ENCODE results near the gene TTC32. TPM values are rescaled to one million over a fixed set of nuclear protein-coding genes. Genes with fewer than 3 reads are reported as not detected.
A peak's percentile ranks its signal among the peaks of the same experiment; 100 is the strongest.

TTC32 gene
- total RNA-seq, 2 donors from 2014 or later: 2.0 to 9.3 TPM

- TF ChIP-seq CTCF (IDR thresholded peaks at IDR 0.05) (no peak), POLR2A (IDR thresholded peaks at IDR 0.05) (no peak)
- no peak for ATAC-seq
- peak in 1 of 4 donors; percentile 4 for DNase-seq
- 84 to 95% methylated on average over 8 to 12 of the region's 12 CpGs for WGBS, 2 donors
- H3K27ac ChIP-seq: no peak overlapping the region
- no peak overlapping the region for H3K4me3 ChIP-seq
- H3K27me3 ChIP-seq: no peaks in the 10 kb centered on the region
- H3K9me3 ChIP-seq: no peaks in the 10 kb centered on the region
- no peaks in the 10 kb centered on the region for H3K36me3 ChIP-seq (replicated peaks in 1 of 2; ENCODE audit: insufficient read depth in 1 of 2, low read depth in 2 of 2)
- intact Hi-C loops (cut with DNase I): no loop called here
- H3K4me1 ChIP-seq: no peaks in the 10 kb centered on the region
These were observed 23.3 kb downstream of the TTC32 start for GRCh38 chr2:19878268-19879046.

- DNase-seq (peak in 1 of 4 donors; percentile 5), ATAC-seq (no peak)
- no peak overlapping the region for H3K27ac ChIP-seq
- H3K4me1 ChIP-seq: no peaks in the 10 kb centered on the region
- intact Hi-C loops (cut with DNase I): no loop called here
- no peaks in the 10 kb centered on the region for H3K9me3 ChIP-seq
- TF ChIP-seq CTCF (IDR thresholded peaks at IDR 0.05) (no peak), POLR2A (IDR thresholded peaks at IDR 0.05) (no peak)
- no peak overlapping the region for H3K4me3 ChIP-seq
- H3K27me3 ChIP-seq: no peaks in the 10 kb centered on the region
- WGBS, 2 donors: 29 to 48% methylated on average over 4 of the region's 4 CpGs
- H3K36me3 ChIP-seq (replicated peaks in 1 of 2; ENCODE audit: insufficient read depth in 1 of 2, low read depth in 2 of 2): no peaks in the 10 kb centered on the region
These were observed 25.0 kb downstream of the TTC32 start for GRCh38 chr2:19876751-19877150.

GRCh38 chr2:19875280-19875679, 26.5 kb downstream of the TTC32 start:
- 86 to 91% methylated on average over 1 of the region's 1 CpG for WGBS, 2 donors
- TF ChIP-seq CTCF (IDR thresholded peaks at IDR 0.05): no peak
- TF ChIP-seq POLR2A (IDR thresholded peaks at IDR 0.05): no peak
- H3K9me3 ChIP-seq: no peaks in the 10 kb centered on the region
- DNase-seq (no peak), ATAC-seq (no peak)
- no peaks in the 10 kb centered on the region for H3K27me3 ChIP-seq
- intact Hi-C loops (cut with DNase I): no loop called here
- no peaks in the 10 kb centered on the region for H3K4me1 ChIP-seq
- no peak overlapping the region for H3K4me3 ChIP-seq
- H3K27ac ChIP-seq: no peak overlapping the region
- H3K36me3 ChIP-seq (replicated peaks in 1 of 2; ENCODE audit: insufficient read depth in 1 of 2, low read depth in 2 of 2): no peaks in the 10 kb centered on the region

- Histone ChIP-seq H3K27me3 (no peaks in the 10 kb centered on the region), H3K9me3 (no peaks in the 10 kb centered on the region), H3K4me3 (no peak overlapping the region), H3K4me1 (no peaks in the 10 kb centered on the region), H3K36me3 (replicated peaks in 1 of 2; ENCODE audit: insufficient read depth in 1 of 2, low read depth in 2 of 2) (no peaks in the 10 kb centered on the region), H3K27ac (no peak overlapping the region)
- TF ChIP-seq POLR2A (IDR thresholded peaks at IDR 0.05): no peak
- no peak for TF ChIP-seq CTCF (IDR thresholded peaks at IDR 0.05)
- peak in 1 of 4 donors; percentile 2 for DNase-seq
- WGBS, 2 donors: 82 to 89% methylated on average over 3 of the region's 3 CpGs
- intact Hi-C loops (cut with DNase I): no loop called here
- no peak for ATAC-seq
These were observed 27.1 kb downstream of the TTC32 start for GRCh38 chr2:19874726-19875125.

- no peaks in the 10 kb centered on the region for H3K36me3 ChIP-seq (replicated peaks in 1 of 2; ENCODE audit: insufficient read depth in 1 of 2, low read depth in 2 of 2)
- intact Hi-C loops (cut with DNase I): no loop called here
- peak in 1 of 4 donors; percentile 4 for DNase-seq
- no peak overlapping the region for H3K4me3 ChIP-seq
- no peak for ATAC-seq
- H3K9me3 ChIP-seq: no peaks in the 10 kb centered on the region
- no peak overlapping the region for H3K27ac ChIP-seq
- 85 to 88% methylated on average over 5 of the region's 5 CpGs for WGBS, 2 donors
- TF ChIP-seq POLR2A (IDR thresholded peaks at IDR 0.05) (no peak), CTCF (IDR thresholded peaks at IDR 0.05) (no peak)
- H3K4me1 ChIP-seq: peaks cover 11% of the 10 kb centered on the region
- H3K27me3 ChIP-seq: no peaks in the 10 kb centered on the region
These were observed 28.8 kb downstream of the TTC32 start for GRCh38 chr2:19873014-19873413.
